GM12878 (cell line): ENCODE data around the gene SHANK1. TPM values are rescaled to one million over a fixed set of nuclear protein-coding genes. Genes with fewer than 3 reads are reported as not detected.

Experiments used
- ATAC-seq: fragments of 200-7000 bp; cut with Tn5 transposase; 3 replicates; pipeline ENCODE4 v1.9.1; 2020; ENCODE audit warnings: mild to moderate bottlenecking, moderate library complexity
- BruUV-seq: library from RNA; stranded (reverse); fragments of 400-500 nt; replicated peaks from 2 replicates; lab custom pipeline; 2021; lab: Mats Ljungman, UMichigan
- CTCF ChIA-PET: fragments of 300-600 bp; sonication (Branson Sonifier 250); formaldehyde crosslinking; extraction: SDS; loops from one replicate; lab custom pipeline; 2021; ENCODE audit warnings: inconsistent platforms; lab: Yijun Ruan, JAX
- POLR2A ChIA-PET: fragments of 350-600 bp; formaldehyde crosslinking; extraction: SDS; loops from one replicate; lab custom pipeline; 2021; ENCODE audit warnings: inconsistent platforms; lab: Charles Lee
- RAD21 ChIA-PET: fragments of 300-600 bp; sonication (Branson Sonifier 250); formaldehyde crosslinking; loops from one replicate; lab custom pipeline; 2023; ENCODE audit warnings: antibody characterized with exemption; ENCODE audit not compliant: unreplicated experiment; lab: Charles Lee
- SMC1A ChIA-PET: fragments of 300-600 bp; sonication (Branson Sonifier 250); formaldehyde crosslinking; loops from one replicate; lab custom pipeline; 2023; ENCODE audit not compliant: unreplicated experiment, uncharacterized antibody; lab: Charles Lee
- DNase-seq: peaks from one replicate; pipeline ENCODE4 v3.0.0-alpha.2; 2011; ENCODE audit warnings: low read depth, low spot score
- FAIRE-seq: peaks from 3 replicates; lab custom pipeline; 2011; peaks lifted over from hg19 to GRCh38; lab: Jason Lieb, UNC
- H2AFZ ChIP-seq: 2 replicates; pipeline ENCODE4 v1.6.0; 2011; ENCODE audit warnings: low read depth, low read length, control low read depth; ENCODE audit not compliant: control insufficient read depth
- H3K27ac ChIP-seq: 2 replicates; pipeline ENCODE4 v1.5.1; 2011; ENCODE audit warnings: control low read depth; ENCODE audit not compliant: control insufficient read depth, insufficient read depth
- H3K27me3 ChIP-seq, 2 experiments: replicated peaks in 1 of 2; 2 replicates each; pipeline versions ENCODE4 v1.6.0 to v1.6.1; 2011; ENCODE audit warnings: low read length in 1 of 2; ENCODE audit not compliant: control insufficient read depth in 2 of 2, insufficient read depth in 2 of 2
- H3K36me3 ChIP-seq, 2 experiments: 2 replicates each; pipeline ENCODE4 v1.5.1; 2011; ENCODE audit warnings: low read length in 1 of 2; ENCODE audit not compliant: control insufficient read depth in 2 of 2, insufficient read depth in 2 of 2
- H3K4me1 ChIP-seq: 2 replicates; pipeline ENCODE4 v1.6.1; 2011; ENCODE audit warnings: mild to moderate bottlenecking, low read length, moderate library complexity, mixed read lengths; ENCODE audit not compliant: control insufficient read depth, insufficient read depth
- H3K4me2 ChIP-seq: 2 replicates; pipeline ENCODE4 v1.6.0; 2011; ENCODE audit warnings: control low read depth; ENCODE audit not compliant: control insufficient read depth, insufficient read depth
- H3K4me3 ChIP-seq: fragments of 200-600 bp; sonication (generic); 2 replicates; pipeline ENCODE4 v1.5.1; 2016
- H3K79me2 ChIP-seq: 2 replicates; pipeline ENCODE4 v1.6.0; 2011; ENCODE audit warnings: low read length; ENCODE audit not compliant: control insufficient read depth, insufficient read depth
- H3K9ac ChIP-seq: 2 replicates; pipeline ENCODE4 v1.8.0; 2011; ENCODE audit warnings: low read length, control low read depth, mixed read lengths; ENCODE audit not compliant: control insufficient read depth, insufficient read depth
- H3K9me3 ChIP-seq: replicated peaks from 3 replicates; pipeline ENCODE4 v1.5.1; 2011; ENCODE audit warnings: mild to moderate bottlenecking, low read length; ENCODE audit not compliant: control insufficient read depth, insufficient read depth
- H4K20me1 ChIP-seq: 2 replicates; pipeline ENCODE4 v1.6.0; 2011; ENCODE audit not compliant: control insufficient read depth, insufficient read depth
- BMI1 ChIP-seq: fragments of 450-650 bp; IDR thresholded peaks from 2 replicates; pipeline ENCODE4 v1.6.1; 2016; ENCODE audit warnings: mild to moderate bottlenecking, moderate library complexity, borderline replicate concordance
- CBX3 ChIP-seq: fragments of 200-600 bp; sonication (generic); IDR thresholded peaks from 2 replicates; pipeline ENCODE4 v1.6.1; 2016; ENCODE audit warnings: low read depth, borderline replicate concordance
- EZH2 ChIP-seq: IDR thresholded peaks from 2 replicates; pipeline ENCODE4 v1.6.1; 2012; ENCODE audit warnings: low read depth, mild to moderate bottlenecking, control low read depth, inconsistent platforms, low read length, borderline replicate concordance; ENCODE audit not compliant: control insufficient read depth
- GATAD2B ChIP-seq: fragments of 450-650 bp; conservative IDR thresholded peaks from 2 replicates; pipeline ENCODE4 v1.6.1; 2017; ENCODE audit warnings: low read depth, mild to moderate bottlenecking, moderate library complexity
- IKZF2 ChIP-seq, 2 experiments: fragments of 450-650 bp; IDR thresholded peaks; 2 replicates each; pipeline ENCODE4 v1.6.1; 2017; ENCODE audit warnings: mild to moderate bottlenecking in 2 of 2, moderate library complexity in 2 of 2
- JUNB ChIP-seq: IDR thresholded peaks from 2 replicates; pipeline ENCODE4 v1.6.1; 2016; ENCODE audit warnings: antibody characterized with exemption, mild to moderate bottlenecking
- MAX ChIP-seq: IDR thresholded peaks from 2 replicates; pipeline ENCODE4 v1.6.1; 2012; ENCODE audit warnings: low read depth, low read length, improper control_type of control experiment
- MXI1 ChIP-seq: fragments of 150-350 bp; IDR thresholded peaks from 2 replicates; pipeline ENCODE4 v1.6.1; 2011; ENCODE audit warnings: low read depth, mild to moderate bottlenecking, inconsistent platforms, low read length, improper control_type of control experiment
- NFIC ChIP-seq: IDR thresholded peaks from 2 replicates; pipeline ENCODE4 v1.6.1; 2012; ENCODE audit warnings: low read depth, mild to moderate bottlenecking, inconsistent platforms, low read length, moderate library complexity
- NR2F1 ChIP-seq: fragments of 450-650 bp; conservative IDR thresholded peaks from 2 replicates; pipeline ENCODE4 v1.6.1; 2017; ENCODE audit warnings: mild to moderate bottlenecking
- PKNOX1 ChIP-seq: fragments of 450-650 bp; IDR thresholded peaks from 2 replicates; pipeline ENCODE4 v1.6.1; 2016; ENCODE audit warnings: mild to moderate bottlenecking
- RBBP5 ChIP-seq: fragments of 200-600 bp; sonication (generic); conservative IDR thresholded peaks from 2 replicates; pipeline ENCODE4 v1.6.1; 2016
- SRF ChIP-seq, 2 experiments: IDR thresholded peaks; 2 replicates each; pipeline ENCODE4 v1.6.1; 2011; ENCODE audit warnings: low read depth in 2 of 2, low read length in 2 of 2, mild to moderate bottlenecking in 1 of 2, moderate library complexity in 1 of 2
- STAT3 ChIP-seq: IDR thresholded peaks from 2 replicates; pipeline ENCODE4 v1.6.1; 2011; ENCODE audit warnings: low read depth, low read length, improper control_type of control experiment
- TARDBP ChIP-seq: IDR thresholded peaks from 2 replicates; pipeline ENCODE4 v1.6.1; 2016; ENCODE audit warnings: borderline replicate concordance
- WGBS: methylation state at CpG from one replicate; pipeline ENCODE4 v1.1.6; 2016; ENCODE audit warnings: low lambda C conversion rate; ENCODE audit not compliant: insufficient replicate concordance, insufficient coverage; ENCODE audit errors: missing lambda C conversion rate; 5-methylcytosine and 5-hydroxymethylcytosine counted together
- in situ Hi-C: fragments of 300-500 bp; cut with MboI; formaldehyde crosslinking; loops from 9 replicates; pipeline ENCODE4 v1.14.3; 2018; ENCODE audit warnings: mixed read lengths
- intact Hi-C: fragments of 100-400 bp; cut with micrococcal nuclease; formaldehyde crosslinking; loops from one replicate; pipeline ENCODE4 v1.14.2; 2022; ENCODE audit not compliant: unreplicated experiment
- polyA plus RNA-seq, 11 experiments: library from polyadenylated mRNA; depleted of rRNA in 4 of 11; unstranded in 6 of 11; stranded (reverse) in 5 of 11; fragments of >200 nt; fragmentation: Nextera tagmentation in 4 of 11; fragmentation: Illumina TruSeq in 1 of 11; extraction: Ambion mirVana in 4 of 11; extraction: Trizol in 1 of 11; gene quantifications; 1 replicate in 1 of 11; 2 replicates in 10 of 11; pipeline versions ENCODE4 v1.2.1 to v1.2.3, GENCODE V29; 2011 to 2016; ENCODE audit warnings: inconsistent platforms in 2 of 11, missing spikeins in 2 of 11, low read depth in 1 of 11
- total RNA-seq, 4 experiments: library from RNA; depleted of rRNA in 3 of 4; stranded (reverse); fragments of >200 nt in 3 of 4; fragmentation: Illumina TruSeq in 1 of 4; extraction: Trizol in 1 of 4; gene quantifications; 2 replicates each; pipeline versions ENCODE4 v1.2.1 to v1.2.3, GENCODE V29; 2013 to 2021
- TF ChIP-seq, protein P1 (sequence below): fragments of 450-650 bp; IDR thresholded peaks from 2 replicates; pipeline ENCODE4 v1.6.1; 2017; ENCODE audit warnings: antibody characterized with exemption, mild to moderate bottlenecking, moderate library complexity

SHANK1 gene
- total and polyA plus RNA-seq, 10 of the 15 experiments (the other 5 are each of a cell fraction or from before 2014, with no cell fraction given) = not detected

DNA sequence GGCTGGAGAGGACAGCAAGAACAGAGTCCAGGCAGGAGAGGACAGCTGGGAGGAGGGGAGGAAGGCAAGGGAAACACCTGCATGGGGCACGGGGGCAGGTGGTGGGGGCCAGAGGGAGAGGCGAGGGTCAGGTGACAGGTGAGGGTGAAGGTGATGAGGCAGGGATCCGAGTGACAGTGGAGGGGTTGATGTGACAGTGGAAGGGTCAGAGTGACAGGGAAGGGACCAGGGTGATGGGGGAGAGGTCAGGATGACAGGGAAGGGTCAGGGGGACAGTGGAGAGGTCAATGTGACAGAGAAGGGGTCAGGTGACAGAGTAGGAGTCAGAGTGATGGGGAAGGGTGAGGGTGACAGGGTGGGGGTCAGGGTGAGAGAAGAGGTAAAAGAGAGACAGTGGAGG, 41.3 kb downstream of the SHANK1 start:
- ChIA-PET CTCF (no interaction called here), SMC1A (no interaction called here), POLR2A (no interaction called here), RAD21 (no interaction called here)
- H3K4me3 ChIP-seq = no peak overlapping the region
- intact Hi-C loops = no loop called here
- H4K20me1 ChIP-seq = no peaks in the 10 kb centered on the region
- H3K27me3 ChIP-seq = peaks cover 1% of the 10 kb centered on the region in 2 experiments; a peak in 2 of 4 replicates
- in situ Hi-C loops = no loop called here
- FAIRE-seq (no peak), ATAC-seq (no peak), DNase-seq (no peak)
- H3K4me1 ChIP-seq = peaks cover 2% of the 10 kb centered on the region; the same call in 1 of the 2 replicates
- 0% methylated on average over 3 of the region's 3 CpGs for WGBS
- H3K36me3 ChIP-seq = no peaks in the 10 kb centered on the region
- H3K27ac ChIP-seq = no peak overlapping the region
- no peak overlapping the region for H3K9ac ChIP-seq
- no peak overlapping the region for H3K4me2 ChIP-seq
- H3K9me3 ChIP-seq = no peaks in the 10 kb centered on the region; the same call in 1 of the 3 replicates
- H3K79me2 ChIP-seq = no peaks in the 10 kb centered on the region
- TF ChIP-seq NR2F1 (0 out of 2 replicates have a peak, but pooled peaks have one; percentile 25), MXI1 (no peak), STAT3 (no peak), EZH2 (no peak)
- H2AFZ ChIP-seq = no peak overlapping the region
- no TSS peak for BruUV-seq

DNA sequence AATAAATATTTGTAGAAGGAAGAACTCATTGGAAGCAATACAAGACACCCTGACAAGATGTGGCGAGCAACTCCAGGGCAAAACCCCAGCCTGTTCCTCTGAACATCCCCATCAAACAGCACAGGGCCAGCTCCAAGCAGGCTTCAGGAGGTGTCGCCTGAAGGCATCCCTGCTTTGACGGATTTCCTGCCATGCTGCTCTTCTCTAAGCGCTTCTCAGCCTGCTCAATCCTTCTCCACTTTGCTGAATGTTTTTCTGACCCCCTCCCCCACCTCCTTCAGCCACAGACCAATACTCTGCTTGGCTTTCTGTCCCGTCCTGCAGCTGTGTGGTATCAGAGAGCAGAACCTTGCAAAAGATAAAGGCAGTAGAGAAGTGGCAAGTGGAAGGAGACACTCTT, 42.0 kb downstream of the SHANK1 start:
- no peak overlapping the region for H2AFZ ChIP-seq
- intact Hi-C loops = no loop called here
- no peaks in the 10 kb centered on the region for H4K20me1 ChIP-seq
- H3K79me2 ChIP-seq = no peaks in the 10 kb centered on the region
- H3K4me3 ChIP-seq = no peak overlapping the region
- ATAC-seq (no peak), DNase-seq (no peak), FAIRE-seq (no peak)
- no peaks in the 10 kb centered on the region; the same call in 1 of the 3 replicates for H3K9me3 ChIP-seq
- H3K36me3 ChIP-seq = no peaks in the 10 kb centered on the region
- no TSS peak for BruUV-seq
- RAD21 ChIA-PET = no interaction called here
- peaks cover 4 to 6% of the 10 kb centered on the region in 2 experiments; a peak in 2 of 4 replicates for H3K27me3 ChIP-seq
- 15% methylated on average over 5 of the region's 5 CpGs for WGBS
- no peak overlapping the region for H3K9ac ChIP-seq
- SMC1A ChIA-PET = no interaction called here
- in situ Hi-C loops = no loop called here
- POLR2A ChIA-PET = no interaction called here
- no peak overlapping the region for H3K27ac ChIP-seq
- H3K4me1 ChIP-seq = peaks cover 2% of the 10 kb centered on the region; the same call in 1 of the 2 replicates
- H3K4me2 ChIP-seq = no peak overlapping the region
- CTCF ChIA-PET = no interaction called here
- TF ChIP-seq GATAD2B = no peak
- TF ChIP-seq MAX = no peak
- TF ChIP-seq, protein P1, sequence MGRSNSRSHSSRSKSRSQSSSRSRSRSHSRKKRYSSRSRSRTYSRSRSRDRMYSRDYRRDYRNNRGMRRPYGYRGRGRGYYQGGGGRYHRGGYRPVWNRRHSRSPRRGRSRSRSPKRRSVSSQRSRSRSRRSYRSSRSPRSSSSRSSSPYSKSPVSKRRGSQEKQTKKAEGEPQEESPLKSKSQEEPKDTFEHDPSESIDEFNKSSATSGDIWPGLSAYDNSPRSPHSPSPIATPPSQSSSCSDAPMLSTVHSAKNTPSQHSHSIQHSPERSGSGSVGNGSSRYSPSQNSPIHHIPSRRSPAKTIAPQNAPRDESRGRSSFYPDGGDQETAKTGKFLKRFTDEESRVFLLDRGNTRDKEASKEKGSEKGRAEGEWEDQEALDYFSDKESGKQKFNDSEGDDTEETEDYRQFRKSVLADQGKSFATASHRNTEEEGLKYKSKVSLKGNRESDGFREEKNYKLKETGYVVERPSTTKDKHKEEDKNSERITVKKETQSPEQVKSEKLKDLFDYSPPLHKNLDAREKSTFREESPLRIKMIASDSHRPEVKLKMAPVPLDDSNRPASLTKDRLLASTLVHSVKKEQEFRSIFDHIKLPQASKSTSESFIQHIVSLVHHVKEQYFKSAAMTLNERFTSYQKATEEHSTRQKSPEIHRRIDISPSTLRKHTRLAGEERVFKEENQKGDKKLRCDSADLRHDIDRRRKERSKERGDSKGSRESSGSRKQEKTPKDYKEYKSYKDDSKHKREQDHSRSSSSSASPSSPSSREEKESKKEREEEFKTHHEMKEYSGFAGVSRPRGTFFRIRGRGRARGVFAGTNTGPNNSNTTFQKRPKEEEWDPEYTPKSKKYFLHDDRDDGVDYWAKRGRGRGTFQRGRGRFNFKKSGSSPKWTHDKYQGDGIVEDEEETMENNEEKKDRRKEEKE = no peak
- TF ChIP-seq CBX3 = no peak
- TF ChIP-seq TARDBP = no peak
- TF ChIP-seq RBBP5 = no peak
- TF ChIP-seq SRF (IDR thresholded peaks at IDR 0.05; ENCODE audit: low read depth in 2 of 2, low read length in 2 of 2) = no peak
- no peak for TF ChIP-seq PKNOX1
- TF ChIP-seq JUNB = no peak
- no peak for TF ChIP-seq BMI1
- no peak for TF ChIP-seq NFIC
- no peak for TF ChIP-seq IKZF2 (IDR thresholded peaks at IDR 0.05)
